ENCODE data around the gene IGFN1.

The IGFN1 gene

GRCh38 chr1:201214886-201215285 lies 24.3 kb downstream of the IGFN1 start:
- no peaks in the 10 kb centered on the region for H3K79me2 ChIP-seq (ENCODE audit: control insufficient read depth, low read length)
- H3K9me2 ChIP-seq (replicated peaks; ENCODE audit: control insufficient read depth, low read length), result no peaks in the 10 kb centered on the region
- no peaks in the 10 kb centered on the region for H3K27me3 ChIP-seq (ENCODE audit: control insufficient read depth, low read length)
- no peaks in the 10 kb centered on the region for H3K36me3 ChIP-seq (ENCODE audit: control insufficient read depth, low read length)
- TF ChIP-seq EZH2phosphoT487 (IDR thresholded peaks at IDR 0.05; ENCODE audit: borderline replicate concordance, low read length) (no peak), CTCF (IDR thresholded peaks at IDR 0.05; ENCODE audit: low read depth, low read length, poor library complexity, severe bottlenecking) (no peak)
- H3K9me3 ChIP-seq (ENCODE audit: control insufficient read depth, insufficient read depth, low read length), result no peaks in the 10 kb centered on the region
- no peak overlapping the region for H3K4me3 ChIP-seq (ENCODE audit: low read length)
- H3K27ac ChIP-seq (ENCODE audit: low read depth, low read length), result no peak overlapping the region
- H4K20me1 ChIP-seq (ENCODE audit: control insufficient read depth, insufficient read depth, low read depth, low read length), result no peaks in the 10 kb centered on the region
- H3K4me1 ChIP-seq (ENCODE audit: control insufficient read depth, low read length), result peaks cover 6% of the 10 kb centered on the region
- no peaks in the 10 kb centered on the region for H3F3A ChIP-seq (ENCODE audit: control insufficient read depth, insufficient read depth)
- no peak overlapping the region for H3K4me2 ChIP-seq (ENCODE audit: low read length)

GRCh38 chr1:201215531-201216357 lies 25.1 kb downstream of the IGFN1 start:
- Histone ChIP-seq H3K4me1 (ENCODE audit: control insufficient read depth, low read length) (peaks cover 6% of the 10 kb centered on the region), H3K9me3 (ENCODE audit: control insufficient read depth, insufficient read depth, low read length) (no peaks in the 10 kb centered on the region), H4K20me1 (ENCODE audit: control insufficient read depth, insufficient read depth, low read depth, low read length) (no peaks in the 10 kb centered on the region), H3K4me3 (ENCODE audit: low read length) (no peak overlapping the region), H3K79me2 (ENCODE audit: control insufficient read depth, low read length) (no peaks in the 10 kb centered on the region), H3K36me3 (ENCODE audit: control insufficient read depth, low read length) (no peaks in the 10 kb centered on the region), H3K9me2 (replicated peaks; ENCODE audit: control insufficient read depth, low read length) (no peaks in the 10 kb centered on the region), H3F3A (ENCODE audit: control insufficient read depth, insufficient read depth) (no peaks in the 10 kb centered on the region), H3K4me2 (ENCODE audit: low read length) (no peak overlapping the region), H3K27me3 (ENCODE audit: control insufficient read depth, low read length) (no peaks in the 10 kb centered on the region), H3K27ac (ENCODE audit: low read depth, low read length) (no peak overlapping the region)
- TF ChIP-seq EZH2phosphoT487 (IDR thresholded peaks at IDR 0.05; ENCODE audit: borderline replicate concordance, low read length) (no peak), CTCF (IDR thresholded peaks at IDR 0.05; ENCODE audit: low read depth, low read length, poor library complexity, severe bottlenecking) (no peak)

- Histone ChIP-seq H3K27ac (ENCODE audit: low read depth, low read length) (no peak overlapping the region), H3K79me2 (ENCODE audit: control insufficient read depth, low read length) (no peaks in the 10 kb centered on the region), H3K4me3 (ENCODE audit: low read length) (no peak overlapping the region), H3K9me2 (replicated peaks; ENCODE audit: control insufficient read depth, low read length) (no peaks in the 10 kb centered on the region), H3K4me1 (ENCODE audit: control insufficient read depth, low read length) (peaks cover 6% of the 10 kb centered on the region), H3K36me3 (ENCODE audit: control insufficient read depth, low read length) (no peaks in the 10 kb centered on the region), H3K4me2 (ENCODE audit: low read length) (no peak overlapping the region), H3K9me3 (ENCODE audit: control insufficient read depth, insufficient read depth, low read length) (no peaks in the 10 kb centered on the region), H3K27me3 (ENCODE audit: control insufficient read depth, low read length) (no peaks in the 10 kb centered on the region), H3F3A (ENCODE audit: control insufficient read depth, insufficient read depth) (no peaks in the 10 kb centered on the region), H4K20me1 (ENCODE audit: control insufficient read depth, insufficient read depth, low read depth, low read length) (no peaks in the 10 kb centered on the region)
- TF ChIP-seq EZH2phosphoT487 (IDR thresholded peaks at IDR 0.05; ENCODE audit: borderline replicate concordance, low read length) (no peak), CTCF (IDR thresholded peaks at IDR 0.05; ENCODE audit: low read depth, low read length, poor library complexity, severe bottlenecking) (no peak)
Observed at GRCh38 chr1:201216395-201217085, 25.9 kb downstream of the IGFN1 start.
